Keratinocyte (primary cell): ENCODE results near the gene CSMD2. TPM values are rescaled to one million over a fixed set of nuclear protein-coding genes. Genes with fewer than 3 reads are reported as not detected.

ENCODE experiments used
- DNase-seq: peaks from one replicate; pipeline ENCODE4 v3.0.0-alpha.2; 2011; ENCODE audit warnings: low read depth, missing footprints, low spot score
- FAIRE-seq: peaks from 2 replicates; lab custom pipeline; 2011; peaks lifted over from hg19 to GRCh38; lab: Jason Lieb, UNC
- H2AFZ ChIP-seq: 2 replicates; pipeline ENCODE4 v1.6.0; 2012; ENCODE audit warnings: low read length, control low read depth, inconsistent platforms; ENCODE audit not compliant: control insufficient read depth
- H3K27ac ChIP-seq: 2 replicates; pipeline ENCODE4 v1.5.1; 2011; ENCODE audit warnings: low read length; ENCODE audit not compliant: control insufficient read depth, insufficient read depth
- H3K27me3 ChIP-seq: 3 replicates; pipeline ENCODE4 v1.6.0; 2011; ENCODE audit warnings: low read length; ENCODE audit not compliant: control insufficient read depth, insufficient read depth; ENCODE audit errors: extremely low read depth
- H3K36me3 ChIP-seq, 2 experiments: 2 replicates in 1 of 2; 3 replicates in 1 of 2; pipeline ENCODE4 v1.5.1; 2011; ENCODE audit warnings: low read length in 2 of 2, mild to moderate bottlenecking in 1 of 2; ENCODE audit not compliant: control insufficient read depth in 2 of 2, insufficient read depth in 2 of 2; ENCODE audit errors: extremely low read depth in 1 of 2
- H3K4me1 ChIP-seq: 3 replicates; pipeline ENCODE4 v1.5.1; 2011; ENCODE audit warnings: low read length; ENCODE audit not compliant: control insufficient read depth, insufficient read depth; ENCODE audit errors: extremely low read depth
- H3K4me2 ChIP-seq: 3 replicates; pipeline ENCODE4 v1.6.0; 2011; ENCODE audit warnings: low read depth, low read length; ENCODE audit not compliant: control insufficient read depth, insufficient read depth; ENCODE audit errors: extremely low read depth
- H3K4me3 ChIP-seq, 3 experiments: fragments of 200-600 bp in 1 of 3; sonication (generic) in 1 of 3; 2 replicates in 2 of 3; 3 replicates in 1 of 3; pipeline ENCODE4 v1.5.1; 2011 to 2016; ENCODE audit warnings: low read length in 3 of 3, mild to moderate bottlenecking in 3 of 3, control low read depth in 2 of 3, inconsistent platforms in 1 of 3, low read depth in 1 of 3, mixed read lengths in 1 of 3, mixed run types in 1 of 3, moderate library complexity in 1 of 3; ENCODE audit not compliant: control insufficient read depth in 2 of 3, insufficient read depth in 2 of 3; ENCODE audit errors: extremely low read depth in 1 of 3
- H3K79me2 ChIP-seq: 2 replicates; pipeline ENCODE4 v1.6.0; 2012; ENCODE audit warnings: low read length; ENCODE audit not compliant: control insufficient read depth, insufficient read depth
- H3K9ac ChIP-seq: 3 replicates; pipeline ENCODE4 v1.6.0; 2011; ENCODE audit warnings: low read length; ENCODE audit not compliant: control insufficient read depth, insufficient read depth; ENCODE audit errors: extremely low read depth
- H3K9me1 ChIP-seq: 3 replicates; pipeline ENCODE4 v1.6.0; 2011; ENCODE audit warnings: low read length; ENCODE audit not compliant: control insufficient read depth, insufficient read depth; ENCODE audit errors: extremely low read depth
- H3K9me3 ChIP-seq: 2 replicates; pipeline ENCODE4 v1.5.1; 2012; ENCODE audit warnings: low read depth, low read length; ENCODE audit not compliant: control insufficient read depth
- H4K20me1 ChIP-seq: 3 replicates; pipeline ENCODE4 v1.6.0; 2011; ENCODE audit warnings: low read length; ENCODE audit not compliant: control insufficient read depth, insufficient read depth; ENCODE audit errors: extremely low read depth
- EZH2 ChIP-seq: IDR thresholded peaks from one replicate; pipeline ENCODE4 v1.6.1; 2012; ENCODE audit warnings: inconsistent platforms, mild to moderate bottlenecking, low read length, moderate library complexity
- dilution Hi-C: fragments of 300-500 bp; cut with MboI; formaldehyde crosslinking; loops from one replicate; pipeline ENCODE4 v1.7.0; 2020; ENCODE audit warnings: low sequenced_read_pairs; ENCODE audit not compliant: extremely low pct_ligation_motif_present
- polyA plus RNA-seq, 5 experiments: library from polyadenylated mRNA; depleted of rRNA in 3 of 5; stranded (reverse) in 3 of 5; stranded (forward) in 1 of 5; unstranded in 1 of 5; fragments of >200 nt; gene quantifications; 1 replicate in 1 of 5; 2 replicates in 3 of 5; 3 replicates in 1 of 5; pipeline versions ENCODE4 v1.2.1 to v1.2.3, GENCODE V29; 2011 to 2012; ENCODE audit warnings: missing spikeins in 2 of 5, low read depth in 1 of 5, low replicate concordance in 1 of 5
- TF ChIP-seq, protein P1 (sequence below), 3 experiments: IDR thresholded peaks in 1 of 3; conservative IDR thresholded peaks in 1 of 3; optimal IDR thresholded peaks in 1 of 3; 2 replicates in 2 of 3; 3 replicates in 1 of 3; pipeline versions ENCODE3 to v1.5.1; 2011; ENCODE audit warnings: low read length in 3 of 3, mild to moderate bottlenecking in 3 of 3, moderate library complexity in 2 of 3, control low read depth in 1 of 3, inconsistent platforms in 1 of 3; ENCODE audit not compliant: insufficient read depth in 2 of 3; ENCODE audit errors: extremely low read depth in 1 of 3

CSMD2 gene
- polyA plus RNA-seq, 1 donor (not counting 4 experiments of a cell fraction or from before 2014, with no cell fraction given): 2.0 TPM

DNA sequence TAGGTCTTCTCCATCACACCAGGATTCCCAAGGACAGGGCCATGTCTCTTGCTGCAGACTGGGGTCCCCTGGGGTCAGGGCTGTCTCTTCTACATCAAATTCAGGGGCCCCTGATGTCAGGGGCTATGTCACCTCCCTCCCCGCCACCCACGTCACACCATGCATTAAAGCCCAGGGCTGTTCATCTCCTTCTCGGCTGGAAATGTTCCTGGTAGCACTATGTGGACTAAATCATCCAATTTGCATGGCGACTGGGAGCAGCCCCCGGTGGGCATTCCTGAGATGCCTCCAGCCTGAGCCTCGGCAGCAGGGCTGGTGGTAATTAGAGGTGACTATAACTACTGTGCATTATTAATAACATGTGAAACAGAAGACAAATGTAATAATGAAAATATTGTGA lies 452.8 kb downstream of the CSMD2 start:
- Histone ChIP-seq H3K4me1 (no peaks in the 10 kb centered on the region), H3K9ac (no peak overlapping the region), H3K9me3 (no peaks in the 10 kb centered on the region), H3K36me3 (no peaks in the 10 kb centered on the region), H3K27ac (no peak overlapping the region), H3K27me3 (no peaks in the 10 kb centered on the region), H2AFZ (no peak overlapping the region), H3K79me2 (no peaks in the 10 kb centered on the region), H4K20me1 (no peaks in the 10 kb centered on the region), H3K4me2 (no peak overlapping the region), H3K9me1 (no peaks in the 10 kb centered on the region), H3K4me3 (no peak overlapping the region)
- no peak for FAIRE-seq
- TF ChIP-seq, protein P1, sequence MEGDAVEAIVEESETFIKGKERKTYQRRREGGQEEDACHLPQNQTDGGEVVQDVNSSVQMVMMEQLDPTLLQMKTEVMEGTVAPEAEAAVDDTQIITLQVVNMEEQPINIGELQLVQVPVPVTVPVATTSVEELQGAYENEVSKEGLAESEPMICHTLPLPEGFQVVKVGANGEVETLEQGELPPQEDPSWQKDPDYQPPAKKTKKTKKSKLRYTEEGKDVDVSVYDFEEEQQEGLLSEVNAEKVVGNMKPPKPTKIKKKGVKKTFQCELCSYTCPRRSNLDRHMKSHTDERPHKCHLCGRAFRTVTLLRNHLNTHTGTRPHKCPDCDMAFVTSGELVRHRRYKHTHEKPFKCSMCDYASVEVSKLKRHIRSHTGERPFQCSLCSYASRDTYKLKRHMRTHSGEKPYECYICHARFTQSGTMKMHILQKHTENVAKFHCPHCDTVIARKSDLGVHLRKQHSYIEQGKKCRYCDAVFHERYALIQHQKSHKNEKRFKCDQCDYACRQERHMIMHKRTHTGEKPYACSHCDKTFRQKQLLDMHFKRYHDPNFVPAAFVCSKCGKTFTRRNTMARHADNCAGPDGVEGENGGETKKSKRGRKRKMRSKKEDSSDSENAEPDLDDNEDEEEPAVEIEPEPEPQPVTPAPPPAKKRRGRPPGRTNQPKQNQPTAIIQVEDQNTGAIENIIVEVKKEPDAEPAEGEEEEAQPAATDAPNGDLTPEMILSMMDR (optimal IDR thresholded peaks at IDR 0.05 in 1 of 3, IDR thresholded peaks at IDR 0.05 in 1 of 3, conservative IDR thresholded peaks at IDR 0.05 in 1 of 3; ENCODE audit: extremely low read depth in 1 of 3, insufficient read depth in 2 of 3, low read length in 3 of 3): no peak
- no peak for TF ChIP-seq EZH2
- no peak for DNase-seq
- dilution Hi-C loops: no loop called here

DNA sequence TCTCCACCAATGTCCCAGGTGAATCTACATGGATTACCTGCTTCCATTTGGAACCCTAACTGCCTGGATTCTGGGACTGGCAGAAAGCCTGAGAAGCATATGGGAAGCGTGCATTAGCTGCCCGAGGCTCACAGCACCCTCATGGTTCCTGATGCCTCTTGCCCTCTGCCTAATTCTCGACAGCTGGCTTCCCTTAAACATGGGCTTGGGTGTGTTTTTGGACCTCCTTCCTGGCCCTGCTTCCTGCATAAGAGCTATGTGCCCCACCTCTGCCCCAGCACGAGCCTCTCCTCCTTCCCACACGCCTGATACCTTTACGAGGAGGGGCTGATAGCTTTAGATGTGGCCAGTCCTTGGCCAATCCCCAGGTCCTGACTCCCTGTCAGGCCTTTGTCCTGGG lies 453.5 kb downstream of the CSMD2 start:
- no peaks in the 10 kb centered on the region for H3K36me3 ChIP-seq
- no peaks in the 10 kb centered on the region for H4K20me1 ChIP-seq
- H3K9me1 ChIP-seq: no peaks in the 10 kb centered on the region
- no peak overlapping the region for H3K9ac ChIP-seq
- FAIRE-seq (no peak), DNase-seq (no peak)
- H2AFZ ChIP-seq: no peak overlapping the region
- TF ChIP-seq, protein P1 (optimal IDR thresholded peaks at IDR 0.05 in 1 of 3, IDR thresholded peaks at IDR 0.05 in 1 of 3, conservative IDR thresholded peaks at IDR 0.05 in 1 of 3; ENCODE audit: extremely low read depth in 1 of 3, insufficient read depth in 2 of 3, low read length in 3 of 3): no peak
- no peak for TF ChIP-seq EZH2
- no peaks in the 10 kb centered on the region for H3K4me1 ChIP-seq
- no peaks in the 10 kb centered on the region for H3K9me3 ChIP-seq
- H3K4me2 ChIP-seq: no peak overlapping the region
- H3K4me3 ChIP-seq: no peak overlapping the region
- dilution Hi-C loops: no loop called here
- H3K27ac ChIP-seq: no peak overlapping the region
- H3K79me2 ChIP-seq: no peaks in the 10 kb centered on the region
- H3K27me3 ChIP-seq: no peaks in the 10 kb centered on the region
